ENCODE data around the gene TTC39A. TPM values are rescaled to one million over a fixed set of nuclear protein-coding genes. Genes with fewer than 3 reads are reported as not detected.

The TTC39A gene
- total RNA-seq, 1 donor from 2014 or later: 26.9 TPM

DNA sequence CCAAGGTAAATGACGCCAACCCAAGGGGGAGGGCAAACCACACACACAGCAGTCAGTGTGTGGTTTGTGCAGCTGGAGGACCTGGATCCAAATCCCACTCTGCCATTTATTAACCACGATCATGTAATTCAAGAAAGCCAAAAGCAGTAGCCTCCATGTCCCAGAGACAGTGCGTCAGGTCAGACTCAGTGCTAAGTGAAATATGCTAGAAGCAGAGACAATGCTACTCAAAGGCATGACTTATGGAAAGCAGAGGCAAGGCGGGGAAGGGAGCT is 13.6 kb downstream of the TTC39A start:
- H3K27me3 ChIP-seq (ENCODE audit: control insufficient read depth, insufficient read depth, low read length): no peaks in the 10 kb centered on the region
- peak; percentile 89 for DNase-seq (ENCODE audit: low read depth)
- TF ChIP-seq, protein P1, sequence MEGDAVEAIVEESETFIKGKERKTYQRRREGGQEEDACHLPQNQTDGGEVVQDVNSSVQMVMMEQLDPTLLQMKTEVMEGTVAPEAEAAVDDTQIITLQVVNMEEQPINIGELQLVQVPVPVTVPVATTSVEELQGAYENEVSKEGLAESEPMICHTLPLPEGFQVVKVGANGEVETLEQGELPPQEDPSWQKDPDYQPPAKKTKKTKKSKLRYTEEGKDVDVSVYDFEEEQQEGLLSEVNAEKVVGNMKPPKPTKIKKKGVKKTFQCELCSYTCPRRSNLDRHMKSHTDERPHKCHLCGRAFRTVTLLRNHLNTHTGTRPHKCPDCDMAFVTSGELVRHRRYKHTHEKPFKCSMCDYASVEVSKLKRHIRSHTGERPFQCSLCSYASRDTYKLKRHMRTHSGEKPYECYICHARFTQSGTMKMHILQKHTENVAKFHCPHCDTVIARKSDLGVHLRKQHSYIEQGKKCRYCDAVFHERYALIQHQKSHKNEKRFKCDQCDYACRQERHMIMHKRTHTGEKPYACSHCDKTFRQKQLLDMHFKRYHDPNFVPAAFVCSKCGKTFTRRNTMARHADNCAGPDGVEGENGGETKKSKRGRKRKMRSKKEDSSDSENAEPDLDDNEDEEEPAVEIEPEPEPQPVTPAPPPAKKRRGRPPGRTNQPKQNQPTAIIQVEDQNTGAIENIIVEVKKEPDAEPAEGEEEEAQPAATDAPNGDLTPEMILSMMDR (IDR thresholded peaks at IDR 0.05; ENCODE audit: insufficient read depth, low read length, poor library complexity, severe bottlenecking): no peak

DNA sequence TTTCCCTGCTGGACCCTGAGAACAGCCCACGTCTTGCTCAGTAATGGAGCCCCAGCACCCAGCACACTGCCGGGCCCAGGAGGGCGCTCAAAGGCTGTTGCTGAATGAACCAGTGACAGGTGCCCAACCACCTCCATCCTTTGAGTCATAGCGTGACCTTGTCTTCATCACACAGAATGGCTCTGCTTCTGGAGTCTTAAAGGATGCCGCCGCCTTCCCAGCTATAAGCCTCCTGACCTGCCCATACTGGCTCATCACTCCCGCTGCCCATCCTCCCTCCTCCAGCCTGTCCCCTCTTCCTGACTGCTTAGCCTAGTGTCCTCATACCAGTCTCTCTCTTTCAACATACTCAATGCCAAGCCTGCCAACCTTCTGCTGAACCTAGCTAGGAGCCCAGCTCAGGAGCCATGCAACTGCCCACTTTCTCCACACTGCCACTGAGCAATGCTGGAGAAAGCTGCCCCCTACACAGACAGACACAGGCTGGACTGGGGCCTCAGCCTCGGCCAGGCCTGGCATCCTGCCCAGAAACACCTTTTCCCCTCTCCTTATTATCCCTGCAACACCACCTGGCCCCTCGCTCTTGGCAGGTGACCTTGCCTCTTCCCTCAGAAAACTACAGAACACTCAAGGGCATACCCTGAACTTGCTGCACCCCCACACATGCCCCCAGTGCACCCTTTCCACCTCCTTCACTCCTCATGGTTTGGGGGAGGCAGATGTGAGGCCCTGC is 14.1 kb downstream of the TTC39A start:
- no peaks in the 10 kb centered on the region for H3K27me3 ChIP-seq (ENCODE audit: control insufficient read depth, insufficient read depth, low read length)
- H3K36me3 ChIP-seq (ENCODE audit: control insufficient read depth, insufficient read depth, low read length): no peaks in the 10 kb centered on the region
- DNase-seq (ENCODE audit: low read depth): no peak
- TF ChIP-seq, protein P1 (IDR thresholded peaks at IDR 0.05; ENCODE audit: insufficient read depth, low read length, poor library complexity, severe bottlenecking): no peak
- no peak overlapping the region for H3K4me3 ChIP-seq (ENCODE audit: low read depth, low read length)

More for the DNA sequence above, 13.6 kb downstream of the TTC39A start:
- H3K36me3 ChIP-seq (ENCODE audit: control insufficient read depth, insufficient read depth, low read length): no peaks in the 10 kb centered on the region
- H3K4me3 ChIP-seq (ENCODE audit: low read depth, low read length): no peak overlapping the region

DNA sequence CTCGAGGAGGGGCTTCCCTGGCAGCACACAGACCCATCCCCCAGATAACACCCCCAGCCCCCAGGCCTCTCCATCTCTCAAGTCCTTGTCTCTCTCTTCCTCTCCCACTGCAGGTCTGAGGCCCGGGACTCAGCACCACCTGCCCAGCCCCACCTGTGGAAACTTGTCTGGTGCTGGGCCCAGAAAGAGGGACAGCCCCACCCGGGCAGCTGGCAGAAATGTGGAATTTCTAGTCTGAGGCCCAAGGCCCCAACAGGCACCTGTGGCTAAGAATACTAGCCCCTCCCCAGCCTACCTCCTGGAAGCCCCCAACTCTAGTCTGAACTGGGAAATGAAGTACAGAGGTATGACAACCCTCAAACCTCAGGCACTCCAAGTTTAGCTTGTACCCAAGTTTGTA is 15.4 kb downstream of the TTC39A start:
- DNase-seq (ENCODE audit: low read depth): no peak
- Histone ChIP-seq H3K4me3 (ENCODE audit: low read depth, low read length) (no peak overlapping the region), H3K27me3 (ENCODE audit: control insufficient read depth, insufficient read depth, low read length) (no peaks in the 10 kb centered on the region), H3K36me3 (ENCODE audit: control insufficient read depth, insufficient read depth, low read length) (no peaks in the 10 kb centered on the region)
- TF ChIP-seq, protein P1 (IDR thresholded peaks at IDR 0.05; ENCODE audit: insufficient read depth, low read length, poor library complexity, severe bottlenecking): no peak

DNA sequence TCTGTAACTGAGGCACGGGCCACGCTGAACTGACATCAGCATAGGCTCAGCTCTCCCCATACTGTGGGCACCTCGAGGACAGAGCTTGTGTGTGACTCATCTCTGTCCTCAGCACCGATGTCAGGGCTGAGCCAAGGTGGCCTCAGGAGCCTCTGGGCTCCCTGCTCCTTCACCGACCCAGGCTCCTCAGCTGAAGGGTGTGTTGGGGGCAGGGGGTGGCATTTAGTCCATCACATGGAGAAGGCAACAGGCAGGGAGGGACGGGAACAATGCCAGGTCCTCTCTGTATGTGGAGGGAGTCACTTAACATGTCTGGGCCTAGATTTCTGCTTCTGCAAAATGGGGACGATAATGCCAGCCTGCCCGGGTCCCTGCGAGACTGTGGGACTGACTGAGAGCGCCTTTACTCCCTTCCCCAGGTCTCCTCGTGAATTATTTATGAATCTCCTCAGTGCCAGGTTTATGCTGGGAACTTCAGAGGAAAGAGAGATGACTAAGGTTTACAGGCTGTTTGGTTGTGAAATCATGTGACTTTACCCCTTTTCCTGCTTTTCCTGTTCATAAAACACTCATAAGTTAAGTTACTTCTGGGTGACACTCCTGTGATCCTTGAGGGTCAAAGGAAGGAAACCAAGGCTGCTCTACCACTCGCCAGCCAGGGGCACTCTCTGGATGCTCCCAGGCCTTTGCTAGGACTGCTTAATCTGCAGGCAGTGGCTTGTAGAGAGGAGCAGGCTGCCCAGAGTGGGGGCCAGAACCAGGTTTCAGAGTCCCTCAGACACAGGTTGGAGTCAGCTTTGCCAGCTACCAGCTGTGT is 16.2 kb downstream of the TTC39A start:
- H3K27me3 ChIP-seq (ENCODE audit: control insufficient read depth, insufficient read depth, low read length): no peaks in the 10 kb centered on the region
- DNase-seq (ENCODE audit: low read depth): peak; percentile 82
- no peak overlapping the region for H3K4me3 ChIP-seq (ENCODE audit: low read depth, low read length)
- no peaks in the 10 kb centered on the region for H3K36me3 ChIP-seq (ENCODE audit: control insufficient read depth, insufficient read depth, low read length)
- TF ChIP-seq, protein P1 (IDR thresholded peaks at IDR 0.05; ENCODE audit: insufficient read depth, low read length, poor library complexity, severe bottlenecking): no peak

DNA sequence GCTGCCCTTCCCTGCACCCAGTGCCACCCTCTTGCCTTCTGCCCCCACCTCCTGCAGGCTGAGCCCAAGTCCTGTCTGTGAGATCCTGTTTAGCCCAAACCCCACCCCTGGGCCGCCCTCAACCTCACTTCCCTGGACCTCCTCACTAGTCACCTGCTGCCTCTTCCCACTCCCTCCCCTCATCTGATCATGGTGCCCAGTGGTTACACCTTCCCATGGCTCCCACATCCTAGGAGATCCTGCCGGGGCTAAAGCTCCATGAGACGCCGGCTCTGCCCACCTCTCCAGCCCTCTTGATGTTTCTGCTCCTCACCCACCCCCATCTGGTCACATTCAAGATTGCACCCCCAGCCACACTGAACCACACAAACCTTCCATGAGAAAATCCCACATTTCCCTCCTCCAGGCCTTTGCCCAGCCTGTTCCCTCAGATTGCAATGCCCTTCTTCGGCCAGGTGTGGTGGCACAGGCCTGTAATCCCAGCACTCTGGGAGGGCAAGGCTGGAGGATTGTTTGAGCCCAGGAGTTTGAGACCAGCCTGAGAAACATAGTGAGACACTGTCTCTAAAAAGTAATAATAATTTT is 17.0 kb downstream of the TTC39A start:
- DNase-seq (ENCODE audit: low read depth): no peak
- TF ChIP-seq, protein P1 (IDR thresholded peaks at IDR 0.05; ENCODE audit: insufficient read depth, low read length, poor library complexity, severe bottlenecking): peak; percentile 29
- Histone ChIP-seq H3K4me3 (ENCODE audit: low read depth, low read length) (no peak overlapping the region), H3K27me3 (ENCODE audit: control insufficient read depth, insufficient read depth, low read length) (no peaks in the 10 kb centered on the region), H3K36me3 (ENCODE audit: control insufficient read depth, insufficient read depth, low read length) (no peaks in the 10 kb centered on the region)

Measured in kidney epithelial cell (primary cell).